B cell (primary cell): Measurements from ENCODE around the gene PCDHA2. TPM values are rescaled to one million over a fixed set of nuclear protein-coding genes. Genes with fewer than 3 reads are reported as not detected.
"Not testable (repeated sequence)": the region's sequence is repeated elsewhere in the genome, so short reads cannot be mapped to it uniquely, and the experiment has no call there.

Experiments
- ATAC-seq: fragments of 200-7000 bp; cut with Tn5 transposase; one replicate; pipeline ENCODE4 v1.10.0; 2021; ENCODE audit warnings: low read depth, mild to moderate bottlenecking, moderate number of reproducible peaks, moderate library complexity
- CTCF ChIA-PET: fragments of 350-600 bp; sonication (Branson Sonifier 250); formaldehyde crosslinking; loops from one replicate; lab custom pipeline; 2021; ENCODE audit warnings: antibody characterized with exemption, inconsistent platforms; lab: Charles Lee
- POLR2A ChIA-PET: fragments of 350-600 bp; sonication (Branson Sonifier 250); formaldehyde crosslinking; loops from one replicate; lab custom pipeline; 2021; ENCODE audit warnings: antibody characterized with exemption; lab: Charles Lee
- DNase-seq: peaks from one replicate; pipeline ENCODE4 v3.0.0; 2013
- H2AFZ ChIP-seq: 2 replicates; pipeline ENCODE4 v1.6.1; 2012; ENCODE audit warnings: mild to moderate bottlenecking, low read depth, low read length; ENCODE audit not compliant: insufficient read depth, poor library complexity, severe bottlenecking
- H3K27ac ChIP-seq, 2 donors: 1 replicate in 1 of 2; 2 replicates in 1 of 2; pipeline ENCODE4 v1.5.1; 2012 to 2013; ENCODE audit warnings: low read length in 2 of 2, mild to moderate bottlenecking in 2 of 2, moderate library complexity in 1 of 2
- H3K27me3 ChIP-seq, 4 experiments: fragments of 200-600 bp in 1 of 4; sonication (generic) in 1 of 4; replicated peaks in 1 of 4; 1 replicate in 2 of 4; 2 replicates in 2 of 4; pipeline versions ENCODE4 v1.6.1 to v1.7.0; 2013 to 2016; ENCODE audit warnings: low read length in 3 of 4, mild to moderate bottlenecking in 2 of 4, mixed read lengths in 1 of 4, moderate library complexity in 1 of 4; ENCODE audit not compliant: insufficient read depth in 4 of 4, control insufficient read depth in 3 of 4; ENCODE audit errors: control extremely low read depth in 1 of 4
- H3K36me3 ChIP-seq, 2 experiments: replicated peaks in 1 of 2; 1 replicate in 1 of 2; 2 replicates in 1 of 2; pipeline versions ENCODE4 v1.6.1 to v1.7.1; 2013; ENCODE audit warnings: low read length in 1 of 2; ENCODE audit not compliant: insufficient read depth in 2 of 2, control insufficient read depth in 1 of 2; ENCODE audit errors: control extremely low read depth in 1 of 2, extremely low read depth in 1 of 2
- H3K4me1 ChIP-seq, 2 donors: fragments of 200-600 bp in 1 of 2; sonication (generic) in 1 of 2; 1 replicate in 1 of 2; 2 replicates in 1 of 2; pipeline versions ENCODE4 v1.5.1 to v1.6.1; 2013 to 2017; ENCODE audit warnings: low read length in 2 of 2; ENCODE audit not compliant: control insufficient read depth in 2 of 2, insufficient read depth in 2 of 2
- H3K4me2 ChIP-seq: replicated peaks from 2 replicates; pipeline ENCODE3; 2012; ENCODE audit warnings: mild to moderate bottlenecking, low read depth, low read length; ENCODE audit not compliant: poor library complexity, severe bottlenecking
- H3K4me3 ChIP-seq, 5 experiments: fragments of 200-600 bp in 1 of 5; sonication (generic) in 1 of 5; 1 replicate in 3 of 5; 2 replicates in 2 of 5; pipeline versions ENCODE4 v1.5.1 to v1.7.0; 2011 to 2016; ENCODE audit warnings: low read length in 4 of 5, mild to moderate bottlenecking in 4 of 5, low read depth in 2 of 5, control low read depth in 1 of 5, moderate library complexity in 1 of 5; ENCODE audit not compliant: insufficient read depth in 1 of 5; ENCODE audit errors: control extremely low read depth in 1 of 5, extremely low read depth in 1 of 5
- H3K79me2 ChIP-seq: fragments of 200-600 bp; sonication (generic); one replicate; pipeline ENCODE4 v1.6.0; 2016; ENCODE audit warnings: low read length; ENCODE audit not compliant: control insufficient read depth, insufficient read depth
- H3K9ac ChIP-seq: fragments of 200-600 bp; sonication (generic); 2 replicates; pipeline ENCODE4 v1.6.1; 2017; ENCODE audit warnings: mild to moderate bottlenecking, low read length, moderate library complexity
- H3K9me3 ChIP-seq, 3 donors: one replicate each; pipeline versions ENCODE4 v1.6.1 to v1.7.1; 2013; ENCODE audit warnings: low read length in 2 of 3; ENCODE audit not compliant: control insufficient read depth in 2 of 3, insufficient read depth in 1 of 3; ENCODE audit errors: control extremely low read depth in 1 of 3
- H4K20me1 ChIP-seq: 2 replicates; pipeline ENCODE4 v1.6.0; 2012; ENCODE audit warnings: mild to moderate bottlenecking, low read length; ENCODE audit not compliant: insufficient read depth, control insufficient read depth, poor library complexity, severe bottlenecking
- H3K27ac Mint-ChIP-seq: one replicate; pipeline ENCODE4 v1.8.0; 2021; ENCODE audit warnings: mixed read lengths
- H3K27me3 Mint-ChIP-seq: one replicate; pipeline ENCODE4 v1.8.0; 2021; ENCODE audit warnings: mixed read lengths
- H3K4me1 Mint-ChIP-seq: one replicate; pipeline ENCODE4 v1.8.0; 2021; ENCODE audit warnings: mixed read lengths
- H3K4me3 Mint-ChIP-seq: one replicate; pipeline ENCODE4 v1.8.0; 2021; ENCODE audit warnings: mixed read lengths
- H3K9me3 Mint-ChIP-seq: one replicate; pipeline ENCODE4 v1.8.0; 2022; ENCODE audit warnings: mixed read lengths; ENCODE audit not compliant: insufficient read depth
- CTCF ChIP-seq: fragments of 200-600 bp; IDR thresholded peaks from one replicate; pipeline ENCODE4 v1.8.0; 2022; ENCODE audit warnings: antibody characterized with exemption, mild to moderate bottlenecking
- EZH2 ChIP-seq: IDR thresholded peaks from 2 replicates; pipeline ENCODE4 v1.6.1; 2012; ENCODE audit warnings: borderline replicate concordance, low read depth, mild to moderate bottlenecking, moderate library complexity, low read length; ENCODE audit not compliant: insufficient read depth, poor library complexity, severe bottlenecking
- WGBS: methylation state at CpG from one replicate; pipeline ENCODE4 v1.1.5; 2013; ENCODE audit warnings: missing lambda C conversion rate; ENCODE audit not compliant: insufficient coverage; 5-methylcytosine and 5-hydroxymethylcytosine counted together
- intact Hi-C: fragments of 100-400 bp; cut with micrococcal nuclease; formaldehyde crosslinking; loops from one replicate; pipeline ENCODE4 v1.10.0; 2022
- polyA plus RNA-seq: library from polyadenylated mRNA; depleted of rRNA; stranded (reverse); fragments of >200 nt; gene quantifications from 2 replicates; pipeline ENCODE4 v1.2.3, GENCODE V29; 2012
- total RNA-seq, 2 donors: library from RNA; stranded (reverse); fragments of 120-200 nt in 1 of 2; gene quantifications; 1 replicate in 1 of 2; 2 replicates in 1 of 2; pipeline versions ENCODE4 v1.2.3 to v1.2.4, GENCODE V29; 2013 to 2022

Gene PCDHA2
- total and polyA plus RNA-seq, 2 donors (not counting 1 experiment from before 2014, with no cell fraction given): not detected

- peaks cover 7% of the 10 kb centered on the region for H3K9me3 Mint-ChIP-seq
- CTCF ChIA-PET: no interaction called here
- Histone ChIP-seq H3K9me3 (peaks cover 0 to 30% (median 2%) of the 10 kb centered on the region in 3 donors), H3K4me1 (no peaks in the 10 kb centered on the region), H3K4me3 (no peak overlapping the region), H3K4me2 (no peak overlapping the region), H3K79me2 (no peaks in the 10 kb centered on the region), H3K27ac (no peak overlapping the region), H3K36me3 (no peaks in the 10 kb centered on the region), H4K20me1 (no peaks in the 10 kb centered on the region), H2AFZ (no peak overlapping the region), H3K27me3 (peaks cover 0 to 16% (median 6%) of the 10 kb centered on the region in 4 experiments), H3K9ac (no peak overlapping the region)
- intact Hi-C loops: no loop called here
- DNase-seq (no peak), ATAC-seq (no peak)
- peaks cover 26% of the 10 kb centered on the region for H3K27me3 Mint-ChIP-seq
- no peaks in the 10 kb centered on the region for H3K4me1 Mint-ChIP-seq
- TF ChIP-seq EZH2 (no peak), CTCF (no peak)
- H3K4me3 Mint-ChIP-seq: no peak overlapping the region
- WGBS: 38% methylated on average over 12 of the region's 18 CpGs
- no peak overlapping the region for H3K27ac Mint-ChIP-seq
- POLR2A ChIA-PET: no interaction called here
Observed at GRCh38 chr5:140828362-140828737, 33.7 kb downstream of the PCDHA2 start.

GRCh38 chr5:140829511-140830501 is 35.2 kb downstream of the PCDHA2 start:
- CTCF ChIA-PET, H3K79me2 ChIP-seq, H3K36me3 ChIP-seq, H3K9ac ChIP-seq, H3K9me3 Mint-ChIP-seq, H3K4me3 ChIP-seq, intact Hi-C loops, H3K4me3 Mint-ChIP-seq, H4K20me1 ChIP-seq, ATAC-seq, H2AFZ ChIP-seq, DNase-seq, H3K27ac ChIP-seq, H3K4me2 ChIP-seq, H3K27ac Mint-ChIP-seq, H3K4me1 ChIP-seq, H3K4me1 Mint-ChIP-seq, POLR2A ChIA-PET: not testable (repeated sequence)
- WGBS: 62% methylated on average over 93 of the region's 106 CpGs
- H3K27me3 Mint-ChIP-seq: peaks cover 33% of the 10 kb centered on the region
- Histone ChIP-seq H3K27me3 (peaks cover 0 to 16% (median 8%) of the 10 kb centered on the region in 4 experiments), H3K9me3 (peaks cover 0 to 30% (median 0%) of the 10 kb centered on the region in 3 donors)
